Karpas-422 (cell line): ENCODE results near the gene SFRP4. TPM values are rescaled to one million over a fixed set of nuclear protein-coding genes. Genes with fewer than 3 reads are reported as not detected.
A peak's percentile ranks its signal among the peaks of the same experiment; 100 is the strongest.

Source experiments
- DNase-seq: peaks from one replicate; pipeline ENCODE4 v3.0.0-alpha.2; 2015
- H2AFZ ChIP-seq: fragments of 200-600 bp; sonication (generic); 2 replicates; pipeline ENCODE4 v1.6.1; 2014; ENCODE audit warnings: antibody characterized with exemption, low read length, mixed read lengths
- H3K27ac ChIP-seq: fragments of 200-600 bp; sonication (generic); 2 replicates; pipeline ENCODE4 v1.5.1; 2014; ENCODE audit warnings: mild to moderate bottlenecking, low read length, moderate library complexity
- H3K27me3 ChIP-seq: fragments of 200-600 bp; sonication (generic); 2 replicates; pipeline ENCODE4 v1.6.1; 2014; ENCODE audit warnings: low read length, mixed read lengths
- H3K36me3 ChIP-seq: fragments of 200-600 bp; sonication (generic); 2 replicates; pipeline ENCODE4 v1.6.1; 2014; ENCODE audit warnings: low read length, mixed read lengths; ENCODE audit not compliant: insufficient read depth
- H3K4me1 ChIP-seq: fragments of 200-600 bp; sonication (generic); 2 replicates; pipeline ENCODE4 v1.6.1; 2014; ENCODE audit warnings: mild to moderate bottlenecking, low read length, mixed read lengths
- H3K4me2 ChIP-seq: fragments of 200-600 bp; sonication (generic); 2 replicates; pipeline ENCODE4 v1.6.1; 2014; ENCODE audit warnings: low read length, low read depth, mild to moderate bottlenecking; ENCODE audit not compliant: poor library complexity, severe bottlenecking
- H3K4me3 ChIP-seq: fragments of 200-600 bp; sonication (generic); 2 replicates; pipeline ENCODE4 v1.5.1; 2014; ENCODE audit warnings: mild to moderate bottlenecking, antibody characterized with exemption, low read length, mixed read lengths
- H3K79me2 ChIP-seq: fragments of 200-600 bp; sonication (generic); 2 replicates; pipeline ENCODE4 v1.6.1; 2014; ENCODE audit warnings: mild to moderate bottlenecking, low read length, mixed read lengths
- H3K9ac ChIP-seq: fragments of 200-600 bp; sonication (generic); 2 replicates; pipeline ENCODE4 v1.6.0; 2014; ENCODE audit warnings: low read length
- H3K9me2 ChIP-seq: fragments of 200-600 bp; sonication (generic), shearing (Covaris generic); replicated peaks from 2 replicates; pipeline ENCODE4 v1.6.0; 2014; ENCODE audit warnings: mild to moderate bottlenecking, low read length, moderate library complexity; ENCODE audit not compliant: insufficient read depth
- H3K9me3 ChIP-seq: fragments of 300-700, 200-600 bp; sonication (generic); 2 replicates; pipeline ENCODE4 v1.6.1; 2014; ENCODE audit warnings: low read length, mixed read lengths
- H4K20me1 ChIP-seq: fragments of 200-600 bp; sonication (generic); 2 replicates; pipeline ENCODE4 v1.6.1; 2014; ENCODE audit warnings: mild to moderate bottlenecking, antibody characterized with exemption, low read length, low read depth; ENCODE audit not compliant: insufficient read depth
- total RNA-seq: library from RNA; depleted of rRNA; stranded (reverse); fragments of >200 nt; shearing (Covaris generic); gene quantifications from 2 replicates; pipeline ENCODE4 v1.2.3, GENCODE V29; 2014; ENCODE audit warnings: low replicate concordance; rRNA removed

SFRP4 gene
- total RNA-seq, 1 experiment from 2014 or later = not detected

- H2AFZ ChIP-seq = no peak overlapping the region
- H3K9me3 ChIP-seq = no peaks in the 10 kb centered on the region
- DNase-seq = no peak
- H3K4me1 ChIP-seq = no peaks in the 10 kb centered on the region
- no peaks in the 10 kb centered on the region for H3K9me2 ChIP-seq
- H3K9ac ChIP-seq = no peak overlapping the region
- H4K20me1 ChIP-seq = no peaks in the 10 kb centered on the region
- no peaks in the 10 kb centered on the region for H3K36me3 ChIP-seq
- H3K79me2 ChIP-seq = no peaks in the 10 kb centered on the region
- no peak overlapping the region for H3K4me3 ChIP-seq
- H3K27me3 ChIP-seq = no peaks in the 10 kb centered on the region
- no peak overlapping the region for H3K4me2 ChIP-seq
- H3K27ac ChIP-seq = no peak overlapping the region
Observed at GRCh38 chr7:37901890-37902524, 14.6 kb downstream of the SFRP4 start.

GRCh38 chr7:37901236-37901827 is 15.3 kb downstream of the SFRP4 start:
- Histone ChIP-seq H3K4me1 (no peaks in the 10 kb centered on the region), H3K4me3 (no peak overlapping the region), H3K27ac (no peak overlapping the region), H3K9me2 (no peaks in the 10 kb centered on the region), H3K36me3 (no peaks in the 10 kb centered on the region), H2AFZ (no peak overlapping the region), H3K79me2 (no peaks in the 10 kb centered on the region), H4K20me1 (no peaks in the 10 kb centered on the region), H3K9ac (no peak overlapping the region), H3K9me3 (no peaks in the 10 kb centered on the region), H3K27me3 (no peaks in the 10 kb centered on the region), H3K4me2 (no peak overlapping the region)
- DNase-seq = peak; percentile 70

- H4K20me1 ChIP-seq = no peaks in the 10 kb centered on the region
- H3K36me3 ChIP-seq = no peaks in the 10 kb centered on the region
- H3K9me3 ChIP-seq = no peaks in the 10 kb centered on the region
- no peak overlapping the region for H3K9ac ChIP-seq
- no peaks in the 10 kb centered on the region for H3K4me1 ChIP-seq
- DNase-seq = no peak
- no peak overlapping the region for H3K4me3 ChIP-seq
- no peaks in the 10 kb centered on the region for H3K9me2 ChIP-seq
- H3K79me2 ChIP-seq = no peaks in the 10 kb centered on the region
- no peak overlapping the region for H3K4me2 ChIP-seq
- no peak overlapping the region for H3K27ac ChIP-seq
- no peaks in the 10 kb centered on the region for H3K27me3 ChIP-seq
- no peak overlapping the region for H2AFZ ChIP-seq
Observed at GRCh38 chr7:37899712-37900247, 16.8 kb downstream of the SFRP4 start.

GRCh38 chr7:37894671-37895070 is 21.9 kb downstream of the SFRP4 start:
- Histone ChIP-seq H3K4me3 (no peak overlapping the region), H4K20me1 (no peaks in the 10 kb centered on the region), H2AFZ (no peak overlapping the region), H3K27me3 (no peaks in the 10 kb centered on the region), H3K9ac (no peak overlapping the region), H3K9me3 (no peaks in the 10 kb centered on the region), H3K4me2 (no peak overlapping the region), H3K36me3 (no peaks in the 10 kb centered on the region), H3K79me2 (no peaks in the 10 kb centered on the region), H3K27ac (no peak overlapping the region), H3K4me1 (no peaks in the 10 kb centered on the region), H3K9me2 (no peaks in the 10 kb centered on the region)
- no peak for DNase-seq

- H3K9me2 ChIP-seq = no peaks in the 10 kb centered on the region
- H3K9me3 ChIP-seq = no peaks in the 10 kb centered on the region
- H4K20me1 ChIP-seq = no peaks in the 10 kb centered on the region
- no peak overlapping the region for H2AFZ ChIP-seq
- no peaks in the 10 kb centered on the region for H3K4me1 ChIP-seq
- no peak overlapping the region for H3K4me3 ChIP-seq
- no peaks in the 10 kb centered on the region for H3K79me2 ChIP-seq
- no peak overlapping the region for H3K4me2 ChIP-seq
- H3K27me3 ChIP-seq = no peaks in the 10 kb centered on the region
- H3K36me3 ChIP-seq = no peaks in the 10 kb centered on the region
- DNase-seq = no peak
- no peak overlapping the region for H3K27ac ChIP-seq
- no peak overlapping the region for H3K9ac ChIP-seq
Observed at GRCh38 chr7:37893359-37893758, 23.3 kb downstream of the SFRP4 start.

- no peaks in the 10 kb centered on the region for H4K20me1 ChIP-seq
- no peaks in the 10 kb centered on the region for H3K27me3 ChIP-seq
- no peaks in the 10 kb centered on the region for H3K4me1 ChIP-seq
- no peak overlapping the region for H2AFZ ChIP-seq
- no peaks in the 10 kb centered on the region for H3K9me2 ChIP-seq
- H3K79me2 ChIP-seq = no peaks in the 10 kb centered on the region
- no peak for DNase-seq
- H3K4me3 ChIP-seq = no peak overlapping the region
- no peaks in the 10 kb centered on the region for H3K36me3 ChIP-seq
- H3K27ac ChIP-seq = no peak overlapping the region
- peaks cover 7% of the 10 kb centered on the region; the same call in 1 of the 2 replicates for H3K9me3 ChIP-seq
- no peak overlapping the region for H3K9ac ChIP-seq
- no peak overlapping the region for H3K4me2 ChIP-seq
Observed at GRCh38 chr7:37882086-37882485, 34.5 kb downstream of the SFRP4 start.

Other genes with a start within 250 kb of the SFRP4 start
- gene GPR141, start 233.1 kb downstream of the SFRP4 start, total RNA-seq = not detected in 2 replicates
- not detected in 2 replicates for gene NME8, start 68.2 kb downstream of the SFRP4 start, total RNA-seq
- 0.34 and 0.90 TPM in 2 replicates for gene EPDR1, start 3.8 kb upstream of the SFRP4 start, total RNA-seq